ENCODE data around the gene ZDHHC23.
A peak's percentile ranks its signal among the peaks of the same experiment; 100 is the strongest.

The ZDHHC23 gene, protein sequence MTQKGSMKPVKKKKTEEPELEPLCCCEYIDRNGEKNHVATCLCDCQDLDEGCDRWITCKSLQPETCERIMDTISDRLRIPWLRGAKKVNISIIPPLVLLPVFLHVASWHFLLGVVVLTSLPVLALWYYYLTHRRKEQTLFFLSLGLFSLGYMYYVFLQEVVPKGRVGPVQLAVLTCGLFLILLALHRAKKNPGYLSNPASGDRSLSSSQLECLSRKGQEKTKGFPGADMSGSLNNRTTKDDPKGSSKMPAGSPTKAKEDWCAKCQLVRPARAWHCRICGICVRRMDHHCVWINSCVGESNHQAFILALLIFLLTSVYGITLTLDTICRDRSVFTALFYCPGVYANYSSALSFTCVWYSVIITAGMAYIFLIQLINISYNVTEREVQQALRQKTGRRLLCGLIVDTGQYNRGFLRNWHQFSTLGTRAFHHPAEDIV

DNA sequence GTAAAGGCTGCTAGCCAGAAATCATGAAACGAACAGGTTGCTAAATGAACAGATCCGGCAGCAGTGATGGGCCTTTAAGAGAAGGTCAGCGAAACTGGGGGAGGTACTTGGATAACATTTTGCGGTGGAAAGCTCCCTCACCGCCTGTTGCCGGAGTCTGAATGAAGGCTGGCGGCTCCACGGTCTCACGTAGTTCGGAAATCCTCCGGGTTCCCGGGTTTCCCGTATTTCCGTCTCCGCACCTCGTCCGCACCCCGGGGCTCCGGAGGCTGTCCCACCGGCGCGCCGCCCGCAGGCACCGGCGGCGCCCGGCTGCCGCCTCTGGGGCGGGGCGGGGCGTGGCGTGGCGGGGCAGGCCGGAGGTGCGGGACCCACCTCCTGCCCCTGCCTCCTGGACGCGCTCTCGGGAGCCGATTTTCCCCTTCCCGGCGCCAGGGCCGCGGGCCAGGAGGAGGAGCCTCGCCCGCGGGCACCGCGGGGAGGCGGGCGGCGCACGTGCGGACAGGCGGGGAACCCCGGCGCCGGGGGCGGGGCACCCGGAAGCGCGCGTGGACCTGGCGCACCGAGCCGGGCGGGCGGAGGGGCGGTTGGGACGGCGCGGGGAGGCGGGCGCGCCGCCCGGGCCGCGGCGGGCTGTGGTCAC, at the start of gene ZDHHC23:
Gene ZDHHC23, plus strand, starts transcription at position 642 of the 643 bp plus-strand sequence. CDS start 790 bp downstream, outside the sequence.
- peak; percentile 60 for DNase-seq

DNA sequence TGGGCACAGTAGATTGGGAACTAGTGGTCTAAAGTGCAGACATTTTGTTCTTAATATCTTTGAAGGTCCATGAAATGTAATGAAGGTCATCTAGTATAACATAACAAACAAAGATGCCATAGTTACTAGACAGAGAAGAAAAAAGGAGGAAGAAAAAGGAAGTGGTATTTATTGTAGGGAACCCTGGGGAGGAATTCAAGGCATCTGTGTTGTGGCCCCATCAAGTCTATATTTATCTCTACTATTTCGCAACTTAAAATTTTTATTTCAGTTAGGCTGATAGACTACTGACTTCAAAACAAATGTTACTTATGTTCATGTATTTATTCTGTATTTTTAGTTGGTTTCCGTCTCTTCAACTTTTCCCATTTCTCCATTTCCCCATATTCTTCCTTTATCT, 48.9 kb upstream of the ZDHHC23 start:
- no peak for DNase-seq

DNA sequence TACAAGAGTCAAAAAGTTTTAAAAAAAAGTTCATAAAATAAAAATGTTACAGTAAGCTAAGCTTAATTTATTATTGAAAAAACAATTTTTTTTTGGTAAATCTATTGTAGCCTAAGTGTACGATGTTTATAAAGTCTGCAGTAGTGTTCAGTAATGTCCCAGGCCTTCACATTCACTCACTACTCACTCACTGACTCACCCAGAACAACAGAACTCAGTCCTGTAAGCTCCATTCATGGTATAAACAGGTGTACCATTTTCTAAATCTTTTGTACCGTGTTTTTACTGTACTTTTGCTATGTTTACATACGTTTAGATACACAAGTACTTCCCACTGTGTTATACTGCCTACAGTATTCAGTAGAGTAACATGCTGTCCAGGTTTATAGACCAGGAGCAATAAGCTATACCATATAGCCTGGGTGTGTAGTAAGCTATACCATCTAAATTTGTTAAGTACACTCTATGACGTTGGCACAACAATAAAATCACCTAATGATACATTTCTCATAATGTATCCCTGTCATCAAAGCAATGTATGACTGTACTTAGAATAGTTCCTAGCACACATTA, 41.2 kb upstream of the ZDHHC23 start:
- no peak for DNase-seq

DNA sequence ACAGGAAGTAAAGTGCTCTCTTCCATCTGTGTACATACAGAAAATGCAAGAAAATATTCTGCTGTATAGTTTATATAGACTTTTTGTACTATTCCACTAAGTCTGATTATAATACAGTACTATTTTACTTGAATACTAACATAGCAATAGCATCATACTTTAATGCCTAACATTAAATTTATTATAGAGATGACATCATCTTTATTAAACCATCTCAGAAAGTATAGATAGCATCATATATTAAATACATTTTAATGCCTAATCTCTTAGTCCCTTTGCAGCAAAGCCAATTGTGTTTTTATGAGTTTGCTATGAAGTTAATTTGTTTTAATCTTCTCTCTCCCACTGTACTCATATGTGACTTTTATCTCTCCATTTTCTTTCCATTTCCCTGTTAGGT, 39.7 kb upstream of the ZDHHC23 start:
- no peak for DNase-seq

DNA sequence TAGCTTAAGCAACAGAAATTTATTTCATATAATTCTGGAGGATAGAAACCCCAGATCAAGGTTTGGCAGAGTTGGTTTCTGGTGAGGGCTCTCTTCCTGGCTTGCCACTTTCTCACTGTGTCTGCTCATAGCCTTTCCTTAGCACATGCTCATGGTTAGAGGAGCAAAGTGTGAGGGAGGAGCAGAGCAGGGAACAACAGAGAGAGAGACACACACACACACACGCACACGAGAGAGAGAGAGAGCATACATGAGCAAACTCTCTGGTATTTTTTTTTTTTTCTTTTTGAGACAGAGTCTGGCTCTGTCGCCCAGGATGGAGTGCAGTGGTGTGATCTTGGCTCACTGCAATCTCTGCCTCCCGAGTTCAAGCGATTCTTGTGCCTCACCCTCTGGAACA, 36.8 kb upstream of the ZDHHC23 start:
- no peak for DNase-seq

DNA sequence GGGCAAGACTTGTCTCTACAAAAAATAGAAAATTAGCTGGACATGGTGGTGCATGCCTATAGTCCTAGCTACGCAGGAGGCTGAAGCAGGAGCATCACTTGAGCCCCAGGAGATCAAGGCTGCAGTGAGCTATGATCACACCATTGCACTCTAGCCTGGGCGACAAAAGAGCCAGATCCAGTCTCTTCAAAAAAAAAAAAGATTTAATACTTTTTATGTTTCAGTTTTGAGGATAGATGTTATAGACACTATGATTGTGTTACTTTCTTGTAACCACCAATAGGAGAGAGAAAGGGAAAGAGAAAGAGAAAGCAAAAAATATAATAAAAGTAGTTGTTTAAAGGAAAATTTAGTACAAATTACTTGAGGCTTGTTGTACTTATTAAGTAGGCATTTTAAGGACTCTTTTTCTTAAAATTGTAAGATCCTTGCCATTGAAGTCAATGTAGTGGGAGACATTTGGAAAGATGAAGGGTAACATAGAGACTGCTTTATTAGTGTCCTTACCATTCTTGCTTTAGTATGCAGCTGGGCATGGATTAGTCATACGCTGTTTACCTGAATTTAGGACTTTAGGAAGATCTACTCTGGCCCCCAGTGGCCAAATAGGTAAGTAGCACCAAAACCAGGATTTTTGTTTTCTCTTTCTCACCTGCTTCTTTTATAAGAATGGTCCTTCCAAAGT, 35.1 kb upstream of the ZDHHC23 start:
- DNase-seq: no peak

DNA sequence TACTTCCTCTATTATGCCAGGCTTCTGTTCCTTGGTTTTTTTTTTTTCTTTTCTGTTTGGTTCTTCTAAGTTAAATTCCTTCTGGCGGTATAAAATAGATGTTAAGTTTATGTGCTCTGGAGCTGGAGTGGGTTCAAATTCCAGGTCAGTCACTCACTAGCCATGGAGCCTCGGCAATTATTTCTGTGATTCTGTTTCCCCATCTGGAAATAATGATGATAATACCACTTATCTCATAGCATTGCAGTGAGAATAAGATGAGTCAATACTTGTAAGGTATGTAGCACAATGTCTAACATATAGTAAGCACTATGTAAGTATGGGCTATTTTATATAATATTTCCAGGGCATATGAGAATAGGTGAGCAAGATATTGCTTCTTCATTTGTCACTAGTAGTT, 33.2 kb upstream of the ZDHHC23 start:
- no peak for DNase-seq

DNA sequence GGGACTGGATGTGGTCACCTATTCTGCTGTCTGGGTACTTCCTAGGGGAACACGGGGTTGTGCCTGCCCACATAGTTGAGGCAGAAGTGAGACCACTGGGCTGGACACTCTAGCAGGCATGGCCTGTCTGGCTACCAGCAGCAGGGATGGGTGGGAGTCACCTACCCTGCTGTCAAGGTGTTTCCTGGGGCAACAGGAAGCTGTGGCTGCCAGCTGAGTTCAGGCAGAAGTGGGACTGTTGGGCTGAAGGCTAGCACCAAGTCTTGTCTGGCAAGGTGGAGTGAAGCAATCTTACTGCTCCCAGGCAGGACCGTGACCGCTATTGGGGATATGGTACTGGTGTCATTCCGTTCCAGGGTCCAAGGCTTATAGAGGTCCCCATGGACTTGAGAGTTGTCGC, 20.3 kb upstream of the ZDHHC23 start:
- DNase-seq: no peak

DNA sequence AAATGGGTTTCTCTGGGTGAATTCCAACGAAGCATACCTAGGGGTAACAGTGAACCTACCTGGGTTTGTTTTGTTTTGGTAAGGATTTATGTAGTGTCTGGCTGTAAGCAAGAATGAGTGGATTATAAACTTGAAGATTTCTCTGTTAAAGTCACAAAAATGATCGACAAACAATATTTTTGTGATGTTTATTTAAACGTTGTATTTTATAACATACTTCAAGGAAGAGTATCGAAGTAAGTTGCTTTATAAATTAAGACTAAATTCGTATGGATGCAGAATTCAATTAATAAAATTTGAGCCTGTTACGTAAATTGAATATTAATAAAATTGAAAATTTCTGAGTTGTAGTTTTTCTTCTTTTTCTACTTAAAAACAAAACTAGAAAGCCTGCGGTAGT, 982 bp upstream of the ZDHHC23 start:
- no peak for DNase-seq

DNA sequence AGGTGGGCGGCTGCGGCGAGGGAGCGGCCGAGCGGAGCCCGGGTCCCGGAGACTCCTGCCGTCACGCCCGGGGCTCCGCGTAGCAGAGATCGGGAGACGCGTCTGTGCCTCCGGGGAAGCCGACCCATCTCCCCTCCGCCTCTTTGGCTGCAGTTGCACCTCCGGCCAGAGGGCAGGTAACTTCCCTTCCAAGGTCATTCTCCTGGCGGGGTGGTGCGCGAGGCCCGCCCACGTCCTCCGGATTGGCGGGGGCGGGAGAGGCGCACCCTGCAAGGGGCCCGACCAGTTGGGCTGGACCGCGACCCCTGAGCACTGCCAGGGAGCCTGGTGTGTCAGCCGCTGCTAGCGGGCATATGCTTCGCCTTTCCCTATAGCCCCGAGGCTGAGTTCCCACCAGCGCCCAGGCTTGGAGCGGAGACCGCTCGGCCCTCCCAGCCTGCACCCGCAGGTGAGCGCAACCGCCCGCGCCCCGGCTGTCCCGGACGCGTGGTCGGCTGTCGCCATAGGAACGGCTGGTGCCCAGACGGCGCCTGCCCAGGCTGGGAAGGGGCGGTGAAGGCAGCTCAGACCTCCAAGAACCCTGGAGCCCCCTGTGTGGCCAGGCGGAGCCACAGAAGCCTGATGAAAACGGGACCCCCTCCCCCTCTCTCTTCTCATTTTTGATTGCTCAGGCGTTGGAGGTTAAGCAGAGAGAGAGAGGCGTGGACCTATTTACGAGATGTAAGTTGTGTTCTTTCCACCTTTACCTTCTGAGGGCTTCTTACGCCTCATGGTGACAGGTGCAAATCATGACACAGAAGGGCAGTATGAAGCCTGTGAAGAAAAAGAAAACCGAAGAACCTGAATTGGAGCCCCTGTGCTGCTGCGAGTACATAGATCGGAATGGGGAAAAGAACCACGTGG, 453 bp downstream of the ZDHHC23 start:
- peak; percentile 11 for DNase-seq

DNA sequence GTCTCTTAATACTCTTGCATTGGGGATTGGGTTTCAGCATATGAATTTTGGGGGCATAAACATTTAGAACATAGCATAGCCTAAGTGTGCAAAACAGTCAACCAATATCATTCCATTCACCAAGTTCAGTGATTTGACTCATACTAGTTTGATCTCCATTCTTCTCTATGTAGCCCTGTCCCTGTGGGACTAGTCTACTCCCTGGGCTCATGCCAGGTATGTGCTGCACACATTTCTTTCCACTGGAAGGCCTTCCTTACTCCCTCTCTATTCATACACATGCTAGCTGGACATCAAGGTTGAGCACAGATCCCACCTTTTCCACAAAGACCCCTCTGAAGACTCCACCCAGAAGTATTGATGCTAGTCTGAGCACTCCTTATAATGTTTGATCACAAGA, 5.1 kb downstream of the ZDHHC23 start:
- no peak for DNase-seq

DNA sequence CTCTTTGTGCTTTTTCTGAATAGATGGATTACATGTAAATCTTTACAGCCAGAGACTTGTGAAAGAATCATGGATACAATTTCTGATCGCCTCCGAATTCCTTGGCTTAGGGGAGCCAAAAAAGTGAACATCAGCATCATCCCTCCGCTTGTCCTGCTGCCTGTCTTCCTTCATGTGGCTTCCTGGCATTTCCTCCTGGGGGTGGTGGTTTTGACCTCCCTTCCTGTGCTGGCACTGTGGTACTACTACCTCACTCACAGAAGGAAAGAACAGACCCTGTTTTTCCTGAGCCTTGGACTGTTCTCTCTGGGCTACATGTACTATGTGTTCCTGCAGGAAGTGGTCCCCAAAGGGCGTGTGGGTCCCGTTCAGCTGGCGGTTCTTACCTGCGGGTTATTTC, 5.9 kb downstream of the ZDHHC23 start:
- no peak for DNase-seq

DNA sequence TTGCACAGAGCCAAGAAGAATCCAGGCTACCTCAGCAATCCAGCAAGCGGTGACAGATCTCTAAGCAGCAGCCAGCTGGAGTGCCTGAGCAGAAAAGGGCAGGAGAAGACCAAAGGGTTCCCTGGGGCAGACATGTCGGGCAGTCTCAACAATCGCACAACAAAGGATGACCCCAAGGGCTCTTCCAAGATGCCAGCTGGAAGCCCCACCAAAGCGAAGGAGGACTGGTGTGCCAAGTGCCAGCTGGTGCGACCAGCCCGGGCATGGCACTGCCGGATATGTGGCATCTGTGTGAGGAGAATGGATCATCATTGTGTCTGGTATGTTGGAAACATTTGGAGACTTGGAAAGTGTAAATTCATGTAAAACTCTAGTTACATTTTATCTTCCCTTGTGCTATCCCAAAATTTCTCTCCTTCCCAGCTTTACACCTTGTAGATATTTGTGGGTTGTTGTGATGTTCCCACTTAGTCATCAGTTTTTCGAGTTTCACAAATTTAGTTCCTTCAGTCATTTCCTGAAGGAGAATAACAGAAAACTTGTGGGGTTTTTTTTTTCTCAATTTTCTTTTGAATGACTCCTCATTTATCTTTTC, 6.4 kb downstream of the ZDHHC23 start:
- no peak for DNase-seq

DNA sequence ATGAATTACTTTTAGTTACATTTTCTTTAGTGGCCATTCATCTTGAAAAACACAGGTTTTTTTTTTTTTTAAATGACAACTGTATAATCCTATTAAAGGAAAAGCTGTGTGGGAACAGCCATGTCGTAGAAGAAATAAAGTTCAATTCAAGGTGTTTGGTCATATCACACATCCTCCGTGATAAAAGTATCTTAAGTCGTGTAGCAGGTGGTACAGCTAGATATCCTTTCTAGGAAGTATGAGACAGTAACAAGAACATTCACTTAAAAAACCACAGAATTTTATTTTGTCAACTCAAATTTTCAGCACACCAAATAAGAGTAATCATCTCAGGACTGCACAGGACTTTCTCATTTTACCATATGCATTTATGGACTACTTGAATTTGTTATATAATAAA, 16.1 kb downstream of the ZDHHC23 start:
- DNase-seq: no peak

DNA sequence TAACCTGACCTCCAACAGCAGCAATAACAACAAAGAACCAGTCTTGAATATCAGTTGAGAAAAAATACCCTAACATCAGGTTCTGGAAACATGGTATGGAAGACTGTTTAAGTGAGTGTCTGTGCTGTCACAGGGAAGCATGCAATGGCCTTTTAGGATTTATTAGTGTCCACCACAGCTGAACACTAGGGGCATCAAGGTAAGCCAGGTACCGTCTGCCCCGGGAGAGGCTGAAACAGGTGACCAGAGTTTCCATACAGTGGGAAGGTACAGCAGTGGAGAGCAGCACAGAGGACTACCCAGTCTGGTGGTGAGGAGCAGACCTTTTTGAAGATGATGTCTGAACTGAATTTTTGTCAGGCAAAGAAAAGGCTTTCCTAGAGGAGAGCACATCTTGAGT, 18.4 kb downstream of the ZDHHC23 start:
- DNase-seq: no peak

DNA sequence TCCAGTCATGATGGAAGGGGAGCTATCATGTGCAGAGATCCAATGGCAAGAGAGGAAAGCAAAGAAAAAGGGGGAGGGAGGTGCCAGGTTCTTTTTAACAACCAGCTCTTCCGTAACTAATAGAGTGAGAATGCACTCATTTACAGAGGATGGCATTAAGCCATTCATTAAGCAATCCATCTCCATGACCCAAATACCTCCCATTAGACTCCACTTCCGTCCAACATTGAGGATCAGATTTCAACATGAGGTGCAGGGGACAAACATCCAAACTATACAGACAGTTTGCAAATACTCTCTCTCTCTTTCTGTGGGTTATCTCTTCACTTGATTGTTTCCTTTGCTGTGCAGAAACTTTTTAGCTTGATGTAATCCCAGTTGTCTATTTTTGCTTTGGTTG, 21.2 kb downstream of the ZDHHC23 start:
- DNase-seq: no peak

DNA sequence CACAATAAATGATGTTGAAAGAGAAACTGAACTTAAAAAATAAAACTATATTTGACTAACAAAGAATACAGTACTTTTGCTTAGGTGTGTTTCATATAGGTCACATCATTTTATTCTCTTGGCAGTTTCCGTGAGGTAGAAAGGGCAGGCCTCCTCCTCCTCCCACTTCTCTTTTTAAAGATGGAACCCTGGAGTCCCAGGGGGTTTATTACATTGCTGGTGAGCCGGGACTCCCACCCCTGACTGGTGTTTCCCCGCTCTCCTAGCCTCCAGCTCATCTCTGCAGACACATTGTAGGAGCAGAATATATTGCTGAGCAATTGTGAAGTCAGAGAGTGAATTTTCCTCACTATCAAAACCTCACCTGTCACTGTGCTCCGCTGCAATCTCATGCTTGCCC, 30.0 kb downstream of the ZDHHC23 start:
- no peak for DNase-seq

DNA sequence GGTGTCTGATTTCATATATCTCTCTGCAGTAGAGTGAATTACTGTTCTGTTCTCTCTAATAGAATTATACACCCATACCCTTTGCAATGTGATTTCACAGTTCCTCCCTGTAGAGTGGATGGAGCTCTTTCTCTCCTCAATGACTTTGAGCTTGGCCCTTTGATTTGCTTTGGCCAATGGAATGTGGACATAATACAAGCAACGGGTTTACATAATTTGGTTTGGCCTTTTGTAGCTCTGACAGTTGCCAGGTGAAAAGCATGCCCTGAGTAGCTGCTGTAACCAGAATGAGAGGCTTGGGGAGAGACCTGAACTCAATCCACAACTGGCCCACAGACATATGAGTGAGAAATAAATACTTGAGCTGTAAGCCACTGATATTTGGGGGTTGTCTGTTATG, 32.1 kb downstream of the ZDHHC23 start:
- DNase-seq: no peak

DNA sequence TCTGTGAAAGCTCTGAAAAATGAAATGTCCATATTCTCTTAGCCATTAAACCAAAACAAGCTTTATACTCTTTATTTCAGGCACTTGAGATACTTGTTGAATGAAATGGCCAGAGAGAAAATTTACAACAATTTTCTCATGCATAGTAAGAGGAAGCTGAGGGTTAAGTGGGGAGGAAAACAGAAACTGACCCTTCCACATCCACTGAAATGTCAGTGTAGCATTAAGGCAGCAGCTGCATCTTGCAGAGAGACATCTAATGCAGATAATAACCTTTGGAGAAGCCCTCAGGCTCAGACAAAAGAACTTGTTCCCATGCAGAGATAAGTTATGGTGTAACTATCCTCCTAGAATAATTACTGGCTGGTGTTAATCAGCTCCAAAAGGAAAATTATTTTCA, 34.0 kb downstream of the ZDHHC23 start:
- no peak for DNase-seq

DNA sequence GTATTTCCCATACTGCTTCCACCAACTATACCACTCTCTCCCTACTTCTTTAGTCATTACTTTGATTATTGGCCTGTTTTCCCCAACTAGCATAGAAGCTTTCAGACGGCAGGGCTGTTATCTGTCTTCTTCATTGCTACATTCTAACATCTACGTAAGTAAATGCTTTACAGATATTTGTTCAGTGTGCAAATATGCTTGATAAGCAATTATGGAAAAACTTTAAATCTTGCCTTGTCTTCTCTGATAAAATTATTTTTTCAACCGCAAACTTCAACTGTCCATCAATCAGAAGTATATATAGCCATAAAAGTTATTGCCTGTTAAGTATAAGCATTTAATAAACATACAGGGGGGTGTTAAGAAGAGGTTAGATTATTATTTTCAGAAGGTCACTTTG, 35.7 kb downstream of the ZDHHC23 start:
- DNase-seq: no peak

DNA sequence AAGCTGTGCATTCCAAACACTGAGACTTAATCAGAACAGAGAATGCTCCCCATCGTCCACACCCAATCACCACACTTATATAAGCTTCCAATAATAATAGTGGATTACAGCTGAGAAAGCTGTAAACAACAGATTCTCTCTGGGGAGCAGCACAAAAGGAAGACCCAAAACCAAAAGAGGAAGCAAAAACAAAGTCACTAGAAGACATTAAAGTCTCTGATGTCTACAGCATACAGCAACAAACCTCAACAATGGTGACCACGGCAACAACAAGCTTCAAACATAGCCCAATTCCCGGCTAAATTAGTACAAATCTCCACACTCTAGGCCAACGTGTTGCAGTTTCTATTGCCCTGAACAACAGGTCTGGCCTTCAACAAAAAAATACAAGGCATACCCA, 37.7 kb downstream of the ZDHHC23 start:
- no peak for DNase-seq

DNA sequence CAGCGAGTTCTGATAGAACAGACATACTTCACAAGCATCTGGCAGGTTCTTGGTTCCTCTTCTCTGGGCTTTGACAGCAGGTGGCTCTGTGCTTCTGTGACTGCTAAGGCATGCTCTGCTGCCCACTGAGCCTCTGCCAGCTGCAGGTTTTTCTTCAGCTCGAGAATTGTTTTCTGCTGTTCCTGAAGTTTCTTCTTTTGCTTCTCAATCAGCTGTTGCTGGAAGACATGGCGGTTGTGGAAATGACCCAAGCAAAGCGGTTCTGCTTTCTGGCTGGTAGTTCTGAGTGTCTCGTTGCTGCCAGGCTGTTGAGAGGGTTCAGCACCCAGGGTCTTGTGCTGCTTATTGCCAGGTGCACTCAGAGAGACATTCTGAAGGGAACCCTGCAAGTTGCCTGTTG, 57.7 kb downstream of the ZDHHC23 start:
- DNase-seq: no peak

Data from activated effector memory CD4-positive, alpha-beta T cell treated with Interleukin-2 at 50 U/mL for 16 hours (primary cell).